ENCODE results near the gene RAD51B.

DNA sequence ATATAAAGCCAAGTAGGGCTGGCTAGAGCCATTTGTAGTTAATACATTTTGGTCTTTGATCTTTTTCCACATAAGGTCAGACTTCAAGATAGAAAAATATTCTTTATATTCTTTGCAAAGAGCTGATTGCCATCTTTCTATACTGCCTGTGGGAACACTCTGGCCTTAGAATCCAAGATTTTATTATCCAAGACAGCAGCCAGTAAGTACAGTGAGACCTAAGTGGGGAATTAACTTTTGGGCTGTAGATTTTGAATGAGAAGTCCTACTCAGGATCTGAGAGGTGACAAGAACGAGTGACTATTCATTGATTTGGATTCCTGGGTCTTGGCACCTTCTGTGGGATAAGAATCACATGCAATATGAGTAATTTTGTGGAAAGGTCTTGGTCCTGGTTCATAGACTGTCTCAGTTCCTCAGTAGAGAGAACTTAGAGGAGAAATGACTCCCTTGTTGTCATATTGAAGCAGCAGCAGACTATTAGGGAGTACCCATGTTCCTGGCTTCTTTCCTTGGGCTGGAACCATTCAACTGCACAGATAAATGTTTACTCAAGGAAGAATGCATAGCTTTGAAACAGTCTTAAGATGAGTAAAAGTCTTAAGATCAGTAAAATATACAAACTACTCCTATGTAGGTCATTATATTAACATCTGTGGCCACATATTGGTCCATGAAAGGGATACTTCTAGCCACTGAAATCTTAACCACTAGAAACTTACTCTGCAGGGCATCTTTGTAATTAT lies 353.8 kb downstream of the RAD51B start:
- TF ChIP-seq POLR2AphosphoS5 (IDR thresholded peaks at IDR 0.05; ENCODE audit: borderline replicate concordance, low read depth, low read length) (no peak), EZH2 (IDR thresholded peaks at IDR 0.05) (no peak)
